H1 (cell line): ENCODE data around the gene SMIM33. TPM values are rescaled to one million over a fixed set of nuclear protein-coding genes. Genes with fewer than 3 reads are reported as not detected.

ENCODE experiments used
- CTCF ChIA-PET: fragments of 300-600 bp; sonication (Branson Sonifier 250); formaldehyde crosslinking; loops from one replicate; lab custom pipeline; 2021; ENCODE audit not compliant: partially characterized antibody; lab: Charles Lee
- POLR2A ChIA-PET: fragments of 300-600 bp; sonication (Branson Sonifier 250); formaldehyde crosslinking; loops from one replicate; lab custom pipeline; 2021; ENCODE audit warnings: inconsistent platforms; ENCODE audit not compliant: partially characterized antibody; lab: Charles Lee
- DNase-seq, 2 experiments: peaks; one replicate each; pipeline versions ENCODE4 v3.0.0 to v3.0.0-alpha.2; 2010 to 2022; ENCODE audit warnings: low spot score in 2 of 2, low read depth in 1 of 2, mixed read lengths in 1 of 2
- FAIRE-seq: peaks from 2 replicates; lab custom pipeline; 2011; peaks lifted over from hg19 to GRCh38; lab: Jason Lieb, UNC
- H2AFZ ChIP-seq: 2 replicates; pipeline ENCODE4 v1.8.1; 2012; ENCODE audit warnings: low read length, inconsistent platforms
- H2AK5ac ChIP-seq: 2 replicates; pipeline ENCODE4 v1.6.1; 2013; ENCODE audit warnings: low read depth, low read length
- H2BK120ac ChIP-seq: replicated peaks from 2 replicates; pipeline ENCODE3; 2013; ENCODE audit warnings: low read depth, low read length, inconsistent platforms
- H2BK12ac ChIP-seq: 2 replicates; pipeline ENCODE4 v1.6.1; 2013; ENCODE audit warnings: low read depth, low read length
- H2BK15ac ChIP-seq: 2 replicates; pipeline ENCODE4 v1.6.1; 2013; ENCODE audit warnings: low read length
- H2BK20ac ChIP-seq: 2 replicates; pipeline ENCODE4 v1.6.1; 2013; ENCODE audit warnings: low read length
- H2BK5ac ChIP-seq: 2 replicates; pipeline ENCODE4 v1.6.1; 2013; ENCODE audit warnings: low read depth, low read length
- H3K14ac ChIP-seq: 2 replicates; pipeline ENCODE4 v1.6.1; 2013; ENCODE audit warnings: inconsistent platforms; ENCODE audit not compliant: insufficient read length
- H3K18ac ChIP-seq: 2 replicates; pipeline ENCODE4 v1.6.1; 2013; ENCODE audit warnings: low read length; ENCODE audit errors: extremely low read depth
- H3K23ac ChIP-seq: 2 replicates; pipeline ENCODE4 v1.6.1; 2013; ENCODE audit warnings: inconsistent platforms; ENCODE audit not compliant: insufficient read length
- H3K23me2 ChIP-seq: 2 replicates; pipeline ENCODE4 v1.6.1; 2013; ENCODE audit warnings: low read depth, low read length
- H3K27ac ChIP-seq: 2 replicates; pipeline ENCODE4 v1.6.1; 2011; ENCODE audit warnings: low read depth, low read length, inconsistent platforms
- H3K27me3 ChIP-seq, 4 experiments: replicated peaks in 1 of 4; 1 replicate in 1 of 4; 2 replicates in 3 of 4; pipeline versions ENCODE4 v1.6.1 to v1.8.1; 2011 to 2013; ENCODE audit warnings: low read length in 3 of 4, mild to moderate bottlenecking in 3 of 4, inconsistent platforms in 2 of 4, mixed read lengths in 2 of 4, moderate library complexity in 1 of 4; ENCODE audit not compliant: control insufficient read depth in 3 of 4, insufficient read depth in 3 of 4; ENCODE audit errors: extremely low read depth in 1 of 4
- H3K36me3 ChIP-seq, 4 experiments: 2 replicates each; pipeline versions ENCODE4 v1.6.1 to v1.8.1; 2011 to 2013; ENCODE audit warnings: mild to moderate bottlenecking in 4 of 4, low read length in 3 of 4, moderate library complexity in 2 of 4, control low read depth in 1 of 4, inconsistent platforms in 1 of 4; ENCODE audit not compliant: insufficient read depth in 4 of 4, control insufficient read depth in 2 of 4
- H3K4ac ChIP-seq: replicated peaks from 2 replicates; pipeline ENCODE3; 2013; ENCODE audit warnings: low read length, low read depth, mixed read lengths, inconsistent platforms; ENCODE audit not compliant: insufficient read length
- H3K4me1 ChIP-seq, 4 experiments: replicated peaks in 1 of 4; 1 replicate in 1 of 4; 2 replicates in 3 of 4; pipeline versions ENCODE4 v1.6.1 to v1.8.1; 2011 to 2013; ENCODE audit warnings: low read length in 3 of 4, inconsistent platforms in 2 of 4, mixed read lengths in 1 of 4; ENCODE audit not compliant: insufficient read depth in 4 of 4, control insufficient read depth in 3 of 4
- H3K4me2 ChIP-seq, 2 experiments: 2 replicates each; pipeline versions ENCODE4 v1.6.1 to v1.8.1; 2011 to 2013; ENCODE audit warnings: low read depth in 2 of 2, low read length in 2 of 2, control low read depth in 1 of 2, inconsistent platforms in 1 of 2, mild to moderate bottlenecking in 1 of 2; ENCODE audit not compliant: insufficient read depth in 1 of 2
- H3K4me3 ChIP-seq, 4 experiments: fragments of 200-600, 300-600 bp in 1 of 4; sonication (generic), shearing (Covaris generic), sonication (Bioruptor Twin) in 1 of 4; 2 replicates each; pipeline versions ENCODE4 v1.5.1 to v1.8.1; 2011 to 2016; ENCODE audit warnings: low read length in 4 of 4, low read depth in 3 of 4, control low read depth in 2 of 4, inconsistent platforms in 2 of 4, mild to moderate bottlenecking in 2 of 4, mixed read lengths in 1 of 4, moderate library complexity in 1 of 4; ENCODE audit not compliant: insufficient read depth in 2 of 4; ENCODE audit errors: extremely low read depth in 1 of 4
- H3K56ac ChIP-seq: replicated peaks from 2 replicates; pipeline ENCODE3; 2013; ENCODE audit warnings: low read depth, mild to moderate bottlenecking, mixed read lengths, low read length, inconsistent platforms; ENCODE audit not compliant: insufficient read length
- H3K79me1 ChIP-seq: 2 replicates; pipeline ENCODE4 v1.6.1; 2013; ENCODE audit warnings: low read depth, low read length, control low read depth
- H3K79me2 ChIP-seq, 2 experiments: 2 replicates each; pipeline versions ENCODE4 v1.6.1 to v1.8.1; 2012 to 2013; ENCODE audit warnings: low read length in 2 of 2, mild to moderate bottlenecking in 2 of 2, inconsistent platforms in 1 of 2; ENCODE audit not compliant: insufficient read depth in 2 of 2, control insufficient read depth in 1 of 2
- H3K9ac ChIP-seq, 4 experiments: replicated peaks in 1 of 4; 1 replicate in 1 of 4; 2 replicates in 3 of 4; pipeline versions ENCODE4 v1.6.1 to v1.8.1; 2011 to 2013; ENCODE audit warnings: low read depth in 3 of 4, low read length in 3 of 4, control low read depth in 2 of 4, mild to moderate bottlenecking in 2 of 4, moderate library complexity in 2 of 4, inconsistent platforms in 1 of 4; ENCODE audit errors: extremely low read depth in 1 of 4
- H3K9me3 ChIP-seq, 2 experiments: 2 replicates each; pipeline versions ENCODE4 v1.6.1 to v1.8.1; 2012 to 2013; ENCODE audit warnings: mild to moderate bottlenecking in 2 of 2, moderate library complexity in 2 of 2, control low read depth in 1 of 2, inconsistent platforms in 1 of 2, low read depth in 1 of 2, low read length in 1 of 2, mixed read lengths in 1 of 2; ENCODE audit not compliant: insufficient read depth in 2 of 2
- H4K20me1 ChIP-seq, 2 experiments: replicated peaks in 1 of 2; 2 replicates each; pipeline versions ENCODE3 to v1.8.1; 2011 to 2013; ENCODE audit warnings: inconsistent platforms in 2 of 2, low read length in 2 of 2, mild to moderate bottlenecking in 1 of 2; ENCODE audit not compliant: insufficient read depth in 2 of 2, control insufficient read depth in 1 of 2
- H4K5ac ChIP-seq: 2 replicates; pipeline ENCODE4 v1.6.1; 2013; ENCODE audit warnings: low read length, low read depth, mixed read lengths, inconsistent platforms; ENCODE audit not compliant: insufficient read length
- H4K8ac ChIP-seq: 2 replicates; pipeline ENCODE4 v1.8.0; 2013; ENCODE audit warnings: mild to moderate bottlenecking, moderate library complexity, low read length, inconsistent platforms; ENCODE audit not compliant: insufficient read depth; ENCODE audit errors: extremely low read depth
- H4K91ac ChIP-seq: replicated peaks from 2 replicates; pipeline ENCODE3; 2013; ENCODE audit warnings: low read length, mixed read lengths, inconsistent platforms; ENCODE audit not compliant: insufficient read length
- TBP ChIP-seq: IDR thresholded peaks from 2 replicates; pipeline ENCODE4 v1.6.1; 2011; ENCODE audit warnings: low read depth, low read length, improper control_type of control experiment
- YY1 ChIP-seq: IDR thresholded peaks from 2 replicates; pipeline ENCODE4 v1.6.1; 2011; ENCODE audit warnings: low read depth, mild to moderate bottlenecking, low read length
- WGBS, 2 experiments: shearing (Covaris generic) in 1 of 2; methylation state at CpG; one replicate each; pipeline versions ENCODE4 v1.1.6 to v1.1.7; 2013 to 2015; ENCODE audit warnings: low lambda C conversion rate in 2 of 2, mixed read lengths in 2 of 2, inconsistent platforms in 1 of 2, low coverage in 1 of 2, missing lambda C conversion rate in 1 of 2; ENCODE audit not compliant: insufficient replicate concordance in 2 of 2, insufficient coverage in 1 of 2, insufficient read length in 1 of 2; ENCODE audit errors: extremely low coverage in 1 of 2, missing lambda C conversion rate in 1 of 2; 5-methylcytosine and 5-hydroxymethylcytosine counted together
- polyA plus RNA-seq, 7 experiments: library from polyadenylated mRNA; depleted of rRNA in 3 of 7; stranded (reverse) in 5 of 7; unstranded in 2 of 7; fragments of >200 nt in 5 of 7; fragments of 200-250 nt in 2 of 7; gene quantifications; 1 replicate in 5 of 7; 2 replicates in 1 of 7; 4 replicates in 1 of 7; pipeline versions ENCODE4 v1.2.1 to v1.2.3, GENCODE V29; 2011 to 2013; ENCODE audit warnings: missing spikeins in 2 of 7, mixed read lengths in 2 of 7
- total RNA-seq: library from RNA; stranded (reverse); fragmentation: NEBNext Ultra II Directional; extraction: Animal tissue kit (Norgen Biotek cat#: 25700); gene quantifications from 2 replicates; pipeline ENCODE4 v1.2.1, GENCODE V29; 2021

Gene SMIM33
- total and polyA plus RNA-seq, 2 of the 8 experiments (the other 6 are each of a cell fraction or from before 2014, with no cell fraction given) = not detected

- no peak overlapping the region for H4K91ac ChIP-seq
- WGBS, 2 experiments = 91% methylated on average over 3 of the region's 3 CpGs; no CpG with 5 or more reads in 1 of the 2 experiments
- no peak overlapping the region for H2AFZ ChIP-seq
- H2BK15ac ChIP-seq = no peak overlapping the region
- H3K27me3 ChIP-seq = no peaks in the 10 kb centered on the region
- POLR2A ChIA-PET = interaction anchor here (0.9 to 1.5 kb wide), 3 partner anchors 10 to 76 kb away, joined by 3 to 5 read pairs (median 3); no protein-coding TSS in a partner anchor
- H2BK20ac ChIP-seq = no peak overlapping the region
- no peaks in the 10 kb centered on the region for H4K20me1 ChIP-seq
- no peak overlapping the region for H3K14ac ChIP-seq
- no peaks in the 10 kb centered on the region for H3K79me2 ChIP-seq
- no peaks in the 10 kb centered on the region for H3K23me2 ChIP-seq
- H2BK5ac ChIP-seq = no peak overlapping the region
- H4K5ac ChIP-seq = no peak overlapping the region
- DNase-seq = no peak
- no peak overlapping the region for H3K18ac ChIP-seq
- H3K4me3 ChIP-seq = no peak overlapping the region
- no peak overlapping the region for H4K8ac ChIP-seq
- H3K27ac ChIP-seq = no peak overlapping the region
- no peak overlapping the region for H2BK120ac ChIP-seq
- no peak for FAIRE-seq
- H3K9me3 ChIP-seq = no peaks in the 10 kb centered on the region
- H2AK5ac ChIP-seq = no peak overlapping the region
- TF ChIP-seq TBP (no peak), YY1 (no peak)
- no peak overlapping the region for H3K9ac ChIP-seq
- H2BK12ac ChIP-seq = no peak overlapping the region
- CTCF ChIA-PET = interaction anchor here (1.1 to 12.9 kb wide), 5 partner anchors 14 to 94 kb away, joined by 3 to 122 read pairs (median 7); partner anchors contain the start of gene STING1
- H3K56ac ChIP-seq = no peak overlapping the region
- no peak overlapping the region for H3K4ac ChIP-seq
- no peak overlapping the region for H3K4me2 ChIP-seq
- H3K79me1 ChIP-seq = no peaks in the 10 kb centered on the region
- no peaks in the 10 kb centered on the region for H3K36me3 ChIP-seq
- no peaks in the 10 kb centered on the region for H3K4me1 ChIP-seq
- H3K23ac ChIP-seq = no peak overlapping the region
These were observed 25.0 kb downstream of the SMIM33 start for GRCh38 chr5:139495638-139496435.
